ENCODE measurements around the gene MLH1. TPM values are rescaled to one million over a fixed set of nuclear protein-coding genes. Genes with fewer than 3 reads are reported as not detected.
A peak's percentile ranks its signal among the peaks of the same experiment; 100 is the strongest.
"Not testable (repeated sequence)": the region's sequence is repeated elsewhere in the genome, so short reads cannot be mapped to it uniquely, and the experiment has no call there.

The MLH1 gene
- total and polyA plus RNA-seq, 4 experiments from 2014 or later: 15.6 to 33.8 (median 24.6) TPM

DNA sequence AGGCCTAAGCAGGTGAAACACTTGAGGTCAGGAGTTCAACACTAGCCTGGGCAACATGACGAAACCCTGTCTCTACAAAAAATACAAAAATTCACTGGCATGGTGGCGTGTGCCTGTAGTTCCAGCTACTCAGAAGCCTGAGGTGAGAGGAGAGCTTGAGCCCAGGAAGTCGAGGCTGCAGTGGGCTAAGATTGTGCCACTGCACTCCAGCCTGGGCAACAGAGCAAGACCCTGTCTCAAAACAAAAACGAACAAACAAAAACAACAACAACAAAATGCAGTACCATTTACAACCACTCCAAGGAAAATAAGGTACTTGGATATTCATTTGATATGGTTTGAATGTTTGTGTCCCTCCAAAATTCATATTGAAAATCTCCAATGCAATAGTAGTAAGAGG is 32.8 kb upstream of the MLH1 start:
- peaks cover 9% of the 10 kb centered on the region for H3K4me1 ChIP-seq (ENCODE audit: insufficient read depth, low read length)
- no peaks in the 10 kb centered on the region for H3K36me3 Mint-ChIP-seq
- CTCF ChIA-PET (ENCODE audit: partially characterized antibody): interaction anchor here (0.7 to 7.4 kb wide), 10 partner anchors 8 to 96 kb away, joined by 3 to 100 read pairs (median 25); partner anchors contain the start of genes EPM2AIP1, MLH1 and TRANK1
- H3K4me1 Mint-ChIP-seq: peaks cover 11 to 12% (median 12%) of the 10 kb centered on the region in 4 donors
- no peak overlapping the region for H3K4me3 Mint-ChIP-seq
- no peaks in the 10 kb centered on the region for H3K27me3 Mint-ChIP-seq
- H3K9me3 ChIP-seq (ENCODE audit: control insufficient read depth in 1 of 2, low read length in 2 of 2): no peaks in the 10 kb centered on the region
- POLR2A ChIA-PET (ENCODE audit: partially characterized antibody): interaction anchor here (1.5 kb wide), 1 partner anchor 17 kb away, joined by 3 read pairs; no protein-coding TSS in a partner anchor
- H3K27me3 ChIP-seq (ENCODE audit: insufficient read depth, low read length): no peaks in the 10 kb centered on the region
- DNase-seq: no peak
- H3K4me3 ChIP-seq (ENCODE audit: low read length in 2 of 2): no peak overlapping the region
- intact Hi-C loops (cut with micrococcal nuclease): no loop called here
- H3K27ac Mint-ChIP-seq: no peak overlapping the region
- H3K36me3 ChIP-seq (ENCODE audit: insufficient read depth, low read length): no peaks in the 10 kb centered on the region
- no peak overlapping the region for H3K27ac ChIP-seq (ENCODE audit: low read depth, low read length)
- H3K9me3 Mint-ChIP-seq: no peaks in the 10 kb centered on the region

DNA sequence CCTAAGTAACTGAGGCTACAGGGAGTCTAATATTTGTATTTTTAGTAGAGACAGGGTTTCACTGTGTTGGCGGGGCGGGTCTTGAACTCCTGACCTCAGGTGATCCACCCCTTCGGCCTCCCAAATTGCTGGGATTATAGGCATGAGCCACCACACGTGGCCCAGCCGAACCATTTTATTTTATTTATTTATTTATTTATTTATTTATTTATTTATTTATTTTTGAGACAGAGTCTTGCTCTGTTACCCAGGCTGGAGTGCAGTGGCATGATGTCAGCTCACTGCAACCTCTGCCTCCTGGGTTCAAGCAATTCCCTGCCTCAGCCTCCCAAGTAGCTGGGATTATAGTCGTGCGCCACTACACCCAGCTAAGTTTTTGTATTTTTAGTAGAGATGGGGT is 30.3 kb upstream of the MLH1 start:
- H3K36me3 Mint-ChIP-seq; H3K36me3 ChIP-seq (ENCODE audit: insufficient read depth, low read length); H3K27ac ChIP-seq (ENCODE audit: low read depth, low read length); CTCF ChIA-PET (ENCODE audit: partially characterized antibody); H3K4me3 ChIP-seq (ENCODE audit: low read length in 2 of 2); H3K9me3 ChIP-seq (ENCODE audit: control insufficient read depth in 1 of 2, low read length in 2 of 2); H3K27ac Mint-ChIP-seq; H3K9me3 Mint-ChIP-seq; H3K27me3 ChIP-seq (ENCODE audit: insufficient read depth, low read length); intact Hi-C loops (cut with micrococcal nuclease); H3K4me1 ChIP-seq (ENCODE audit: insufficient read depth, low read length); H3K4me3 Mint-ChIP-seq; DNase-seq; H3K27me3 Mint-ChIP-seq: not testable (repeated sequence)
- POLR2A ChIA-PET (ENCODE audit: partially characterized antibody): interaction anchor here (1.0 to 1.4 kb wide), 2 partner anchors 30 to 98 kb away, joined by 4 to 6 read pairs; partner anchors contain the start of genes EPM2AIP1 and MLH1
- peaks cover 8 to 10% (median 9%) of the 10 kb centered on the region in 4 donors for H3K4me1 Mint-ChIP-seq

DNA sequence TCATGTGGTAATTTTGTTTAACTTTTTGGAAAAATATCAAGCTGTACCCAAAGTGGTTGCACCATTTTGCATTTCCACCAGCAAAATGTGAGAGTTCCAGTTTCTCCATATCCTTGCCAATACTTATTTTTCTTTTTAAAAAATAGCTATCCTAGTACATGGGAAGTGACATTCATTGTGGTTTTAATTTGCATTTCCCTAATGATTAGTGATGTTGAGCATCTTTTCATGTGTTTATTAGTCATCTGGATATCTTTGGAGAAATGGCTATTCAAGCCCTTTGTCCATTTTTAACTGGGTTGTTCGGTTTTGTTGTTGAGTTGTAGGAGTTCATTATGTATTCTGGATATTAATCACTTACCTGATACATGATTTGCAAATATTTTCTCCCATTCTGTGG is 29.0 kb upstream of the MLH1 start:
- ChIA-PET CTCF (ENCODE audit: partially characterized antibody) (interaction anchor here (1.1 kb wide), 1 partner anchor 9 kb away, joined by 5 read pairs; no protein-coding TSS in a partner anchor), POLR2A (ENCODE audit: partially characterized antibody) (no interaction called here)
- no peaks in the 10 kb centered on the region for H3K36me3 ChIP-seq (ENCODE audit: insufficient read depth, low read length)
- H3K4me1 Mint-ChIP-seq: peaks cover 3 to 6% (median 5%) of the 10 kb centered on the region in 4 donors
- H3K27ac Mint-ChIP-seq: no peak overlapping the region
- H3K27me3 Mint-ChIP-seq: no peaks in the 10 kb centered on the region
- H3K9me3 ChIP-seq (ENCODE audit: control insufficient read depth in 1 of 2, low read length in 2 of 2): no peaks in the 10 kb centered on the region
- H3K27ac ChIP-seq (ENCODE audit: low read depth, low read length): no peak overlapping the region
- H3K36me3 Mint-ChIP-seq: no peaks in the 10 kb centered on the region
- H3K4me1 ChIP-seq (ENCODE audit: insufficient read depth, low read length): peaks cover 3% of the 10 kb centered on the region
- no peak for DNase-seq
- no peak overlapping the region for H3K4me3 Mint-ChIP-seq
- intact Hi-C loops (cut with micrococcal nuclease): no loop called here
- no peaks in the 10 kb centered on the region for H3K9me3 Mint-ChIP-seq
- no peak overlapping the region for H3K4me3 ChIP-seq (ENCODE audit: low read length in 2 of 2)
- H3K27me3 ChIP-seq (ENCODE audit: insufficient read depth, low read length): no peaks in the 10 kb centered on the region

DNA sequence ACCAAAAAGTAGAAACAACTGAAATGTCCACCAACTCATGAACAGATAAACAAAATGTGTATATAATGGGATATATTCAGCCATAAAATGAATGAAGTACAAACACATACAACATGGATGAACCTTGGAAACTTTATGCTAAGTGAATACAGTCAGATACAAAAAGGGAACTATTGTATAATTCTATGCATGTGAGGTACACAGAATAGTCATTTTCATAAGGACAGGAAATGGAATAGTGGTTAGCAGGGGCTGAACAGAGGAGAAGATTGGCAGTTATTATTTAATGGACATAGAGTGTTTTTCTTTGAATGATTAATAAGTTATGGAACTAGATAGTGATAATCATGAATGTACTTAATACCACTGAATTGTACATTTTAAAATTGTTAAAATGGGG is 28.5 kb upstream of the MLH1 start:
- Histone ChIP-seq H3K4me3 (ENCODE audit: low read length in 2 of 2) (no peak overlapping the region), H3K36me3 (ENCODE audit: insufficient read depth, low read length) (no peaks in the 10 kb centered on the region), H3K27ac (ENCODE audit: low read depth, low read length) (no peak overlapping the region), H3K9me3 (ENCODE audit: control insufficient read depth in 1 of 2, low read length in 2 of 2) (no peaks in the 10 kb centered on the region), H3K27me3 (ENCODE audit: insufficient read depth, low read length) (no peaks in the 10 kb centered on the region), H3K4me1 (ENCODE audit: insufficient read depth, low read length) (peaks cover 6% of the 10 kb centered on the region)
- H3K4me1 Mint-ChIP-seq: peaks cover 6 to 11% (median 10%) of the 10 kb centered on the region in 4 donors
- H3K27ac Mint-ChIP-seq: no peak overlapping the region
- intact Hi-C loops (cut with micrococcal nuclease): no loop called here
- no peak for DNase-seq
- no peaks in the 10 kb centered on the region for H3K9me3 Mint-ChIP-seq
- CTCF ChIA-PET (ENCODE audit: partially characterized antibody): interaction anchor here (1.1 kb wide), 1 partner anchor 8 kb away, joined by 5 read pairs; no protein-coding TSS in a partner anchor
- no peak overlapping the region for H3K4me3 Mint-ChIP-seq
- no peaks in the 10 kb centered on the region for H3K36me3 Mint-ChIP-seq
- POLR2A ChIA-PET (ENCODE audit: partially characterized antibody): no interaction called here
- H3K27me3 Mint-ChIP-seq: no peaks in the 10 kb centered on the region

DNA sequence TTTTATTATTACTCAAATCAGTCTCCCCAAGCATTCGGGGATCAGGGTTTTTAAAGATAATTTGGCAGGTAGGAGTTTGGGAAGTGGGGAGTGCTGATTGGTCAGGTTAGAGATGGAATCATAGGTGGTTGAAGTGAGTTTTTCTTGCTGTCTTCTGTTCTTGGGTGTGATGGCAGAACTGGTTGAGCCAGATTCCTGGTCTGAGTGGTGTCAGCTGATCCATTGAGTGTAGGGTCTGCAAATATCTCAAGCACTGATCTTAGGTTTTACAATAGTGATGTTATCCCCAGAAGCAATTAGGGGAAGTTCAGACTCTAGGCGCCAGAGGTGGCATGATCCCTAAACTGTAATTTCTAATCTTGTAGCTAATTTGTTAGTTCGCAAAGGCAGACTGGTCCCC is 27.9 kb upstream of the MLH1 start:
- Histone ChIP-seq H3K27ac (ENCODE audit: low read depth, low read length) (no peak overlapping the region), H3K9me3 (ENCODE audit: control insufficient read depth in 1 of 2, low read length in 2 of 2) (no peaks in the 10 kb centered on the region), H3K4me1 (ENCODE audit: insufficient read depth, low read length) (peaks cover 13% of the 10 kb centered on the region), H3K4me3 (ENCODE audit: low read length in 2 of 2) (no peak overlapping the region), H3K27me3 (ENCODE audit: insufficient read depth, low read length) (no peaks in the 10 kb centered on the region), H3K36me3 (ENCODE audit: insufficient read depth, low read length) (no peaks in the 10 kb centered on the region)
- intact Hi-C loops (cut with micrococcal nuclease): no loop called here
- Mint-ChIP-seq H3K4me1 (peaks cover 9 to 15% (median 14%) of the 10 kb centered on the region in 4 donors), H3K27me3 (no peaks in the 10 kb centered on the region), H3K27ac (no peak overlapping the region), H3K9me3 (no peaks in the 10 kb centered on the region), H3K36me3 (no peaks in the 10 kb centered on the region), H3K4me3 (no peak overlapping the region)
- CTCF ChIA-PET (ENCODE audit: partially characterized antibody): no interaction called here
- POLR2A ChIA-PET (ENCODE audit: partially characterized antibody): no interaction called here
- no peak for DNase-seq

DNA sequence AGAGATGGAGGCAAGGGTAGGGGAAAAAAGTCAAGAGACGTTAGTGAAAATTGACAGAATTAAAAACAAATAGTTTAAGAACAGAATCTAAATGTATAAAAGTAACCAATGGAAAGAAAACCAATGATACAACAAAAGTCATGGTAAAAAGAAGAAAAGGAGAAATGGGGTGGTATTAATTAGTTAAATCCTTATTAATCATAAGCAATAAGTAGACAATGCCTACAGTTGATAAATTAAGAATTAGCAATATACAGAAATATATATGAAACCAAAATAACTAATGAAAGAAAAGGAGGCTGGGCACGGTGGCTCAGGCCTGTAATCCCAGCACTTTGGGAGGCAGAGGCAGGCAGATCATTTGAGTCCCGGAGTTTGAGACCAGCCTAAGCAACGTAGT is 24.2 kb upstream of the MLH1 start:
- peaks cover 23% of the 10 kb centered on the region for H3K4me1 ChIP-seq (ENCODE audit: insufficient read depth, low read length)
- H3K9me3 Mint-ChIP-seq: no peaks in the 10 kb centered on the region
- H3K27me3 Mint-ChIP-seq: no peaks in the 10 kb centered on the region
- no peak overlapping the region for H3K4me3 ChIP-seq (ENCODE audit: low read length in 2 of 2)
- CTCF ChIA-PET (ENCODE audit: partially characterized antibody): interaction anchor here (0.7 to 4.5 kb wide), 3 partner anchors 10 to 64 kb away, joined by 3 to 34 read pairs (median 4); no protein-coding TSS in a partner anchor
- H3K27ac Mint-ChIP-seq: peak overlapping the region in 6 of 7 donors; percentile 49 to 87 (median 72)
- intact Hi-C loops (cut with micrococcal nuclease): no loop called here
- no peak for DNase-seq
- no peaks in the 10 kb centered on the region for H3K9me3 ChIP-seq (ENCODE audit: control insufficient read depth in 1 of 2, low read length in 2 of 2)
- POLR2A ChIA-PET (ENCODE audit: partially characterized antibody): interaction anchor here (1.2 to 2.4 kb wide), 3 partner anchors 10 to 24 kb away, joined by 3 to 16 read pairs (median 7); partner anchors contain the start of genes EPM2AIP1, MLH1 and TRANK1
- no peaks in the 10 kb centered on the region for H3K27me3 ChIP-seq (ENCODE audit: insufficient read depth, low read length)
- H3K36me3 Mint-ChIP-seq: peaks cover 0 to 3% of the 10 kb centered on the region in 2 donors
- H3K27ac ChIP-seq (ENCODE audit: low read depth, low read length): no peak overlapping the region
- no peaks in the 10 kb centered on the region for H3K36me3 ChIP-seq (ENCODE audit: insufficient read depth, low read length)
- H3K4me3 Mint-ChIP-seq: peak overlapping the region in 1 of 8 donors; percentile 15
- H3K4me1 Mint-ChIP-seq: peaks cover 14 to 28% (median 25%) of the 10 kb centered on the region in 4 donors

DNA sequence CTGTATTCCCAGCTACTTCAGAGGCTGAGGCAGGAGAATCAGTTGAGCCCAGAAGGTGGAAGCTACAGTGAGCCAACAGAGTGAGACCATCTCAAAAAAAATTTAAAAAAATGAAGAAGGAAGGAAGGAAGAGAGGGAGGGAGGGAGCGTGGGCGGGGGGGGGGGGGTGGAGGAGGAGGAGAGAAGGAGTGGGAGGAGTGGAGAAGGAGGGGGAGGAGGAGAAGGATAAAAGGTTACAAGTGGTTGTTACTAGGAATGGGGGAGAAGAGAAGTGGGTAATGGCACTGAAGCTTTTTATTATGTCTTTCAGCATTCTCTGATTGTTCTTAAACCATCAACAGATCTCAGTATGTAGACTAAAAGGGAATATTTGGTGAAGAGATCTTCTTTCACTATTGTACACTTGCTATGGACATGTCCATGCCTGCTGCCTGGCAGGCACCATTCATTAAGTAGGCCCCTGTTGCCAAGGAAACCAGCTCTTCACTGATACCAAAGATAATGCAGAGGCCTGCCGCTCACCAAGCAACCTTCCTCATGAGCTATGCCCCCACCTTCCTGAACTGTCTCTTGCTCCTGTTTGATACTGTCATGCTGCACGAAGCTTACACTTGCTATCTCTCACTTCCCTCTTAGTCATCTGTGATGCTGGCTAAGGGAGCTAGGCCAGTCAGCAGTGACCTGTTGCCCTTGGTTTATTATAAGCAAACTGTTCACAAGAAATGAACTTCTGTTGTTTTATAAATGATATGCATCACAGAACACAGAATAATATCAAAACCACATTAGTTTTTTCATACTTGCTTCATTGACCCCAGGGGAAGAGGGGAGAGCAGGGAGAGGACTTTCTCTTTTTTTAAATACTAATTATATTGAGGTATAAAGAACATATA is 23.5 kb upstream of the MLH1 start:
- no peaks in the 10 kb centered on the region for H3K9me3 ChIP-seq (ENCODE audit: control insufficient read depth in 1 of 2, low read length in 2 of 2)
- DNase-seq: peak; percentile 43 to 83 (median 57)
- ChIA-PET CTCF (ENCODE audit: partially characterized antibody) (interaction anchor here (0.7 to 4.5 kb wide), 4 partner anchors 11 to 64 kb away, joined by 3 to 34 read pairs (median 4); no protein-coding TSS in a partner anchor), POLR2A (ENCODE audit: partially characterized antibody) (interaction anchor here (0.8 to 2.4 kb wide), 4 partner anchors 8 to 25 kb away, joined by 3 to 16 read pairs (median 5); partner anchors contain the start of genes EPM2AIP1, MLH1 and TRANK1)
- no peaks in the 10 kb centered on the region for H3K36me3 ChIP-seq (ENCODE audit: insufficient read depth, low read length)
- H3K27me3 ChIP-seq (ENCODE audit: insufficient read depth, low read length): no peaks in the 10 kb centered on the region
- Mint-ChIP-seq H3K27me3 (no peaks in the 10 kb centered on the region), H3K4me3 (peak overlapping the region in 5 of 8 donors; percentile 4 to 58 (median 29)), H3K9me3 (no peaks in the 10 kb centered on the region), H3K27ac (peak overlapping the region; percentile 49 to 94 (median 87)), H3K4me1 (peaks cover 14 to 31% (median 25%) of the 10 kb centered on the region in 4 donors), H3K36me3 (peaks cover 1 to 3% of the 10 kb centered on the region in 2 donors)
- peak overlapping the region; percentile 37 for H3K27ac ChIP-seq (ENCODE audit: low read depth, low read length)
- intact Hi-C loops (cut with micrococcal nuclease): loop anchor here (2.0 kb wide), 1 partner anchor 23 kb away; the partner anchor contains the start of genes EPM2AIP1 and MLH1
- peaks cover 24% of the 10 kb centered on the region for H3K4me1 ChIP-seq (ENCODE audit: insufficient read depth, low read length)
- no peak overlapping the region for H3K4me3 ChIP-seq (ENCODE audit: low read length in 2 of 2)

Data from CD4-positive, alpha-beta memory T cell (primary cell).